ENCODE results near the gene JPT2.

The JPT2 gene

GRCh38 chr16:1631931-1632637, 46.0 kb upstream of the JPT2 start:
- no peak for ATAC-seq (ENCODE audit: insufficient read depth, low read depth)
- Histone ChIP-seq H2AFZ (ENCODE audit: low read depth, low read length) (no peak overlapping the region), H3K4me2 (ENCODE audit: insufficient read depth, low read length) (no peak overlapping the region), H4K20me1 (ENCODE audit: insufficient read depth, low read length) (peaks cover 58% of the 10 kb centered on the region), H3K27ac (ENCODE audit: low read length) (no peak overlapping the region), H3K4me1 (ENCODE audit: insufficient read depth, low read length) (no peaks in the 10 kb centered on the region), H3K79me2 (ENCODE audit: insufficient read depth, low read length) (peaks cover 87% of the 10 kb centered on the region), H3K27me3 (ENCODE audit: insufficient read depth, low read length, poor library complexity) (no peaks in the 10 kb centered on the region), H3K9ac (ENCODE audit: low read depth, low read length) (no peak overlapping the region), H3K36me3 (ENCODE audit: insufficient read depth, low read length) (peaks cover 86% of the 10 kb centered on the region), H3K9me3 (ENCODE audit: insufficient read depth, low read length, severe bottlenecking) (no peaks in the 10 kb centered on the region), H3K4me3 (ENCODE audit: low read depth in 1 of 2, low read length in 2 of 2) (no peak overlapping the region)
- DNase-seq: no peak
- no peak for TF ChIP-seq EZH2 (IDR thresholded peaks at IDR 0.05; ENCODE audit: borderline replicate concordance, low read depth, low read length, severe bottlenecking)
- TF ChIP-seq, protein P1, sequence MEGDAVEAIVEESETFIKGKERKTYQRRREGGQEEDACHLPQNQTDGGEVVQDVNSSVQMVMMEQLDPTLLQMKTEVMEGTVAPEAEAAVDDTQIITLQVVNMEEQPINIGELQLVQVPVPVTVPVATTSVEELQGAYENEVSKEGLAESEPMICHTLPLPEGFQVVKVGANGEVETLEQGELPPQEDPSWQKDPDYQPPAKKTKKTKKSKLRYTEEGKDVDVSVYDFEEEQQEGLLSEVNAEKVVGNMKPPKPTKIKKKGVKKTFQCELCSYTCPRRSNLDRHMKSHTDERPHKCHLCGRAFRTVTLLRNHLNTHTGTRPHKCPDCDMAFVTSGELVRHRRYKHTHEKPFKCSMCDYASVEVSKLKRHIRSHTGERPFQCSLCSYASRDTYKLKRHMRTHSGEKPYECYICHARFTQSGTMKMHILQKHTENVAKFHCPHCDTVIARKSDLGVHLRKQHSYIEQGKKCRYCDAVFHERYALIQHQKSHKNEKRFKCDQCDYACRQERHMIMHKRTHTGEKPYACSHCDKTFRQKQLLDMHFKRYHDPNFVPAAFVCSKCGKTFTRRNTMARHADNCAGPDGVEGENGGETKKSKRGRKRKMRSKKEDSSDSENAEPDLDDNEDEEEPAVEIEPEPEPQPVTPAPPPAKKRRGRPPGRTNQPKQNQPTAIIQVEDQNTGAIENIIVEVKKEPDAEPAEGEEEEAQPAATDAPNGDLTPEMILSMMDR (IDR thresholded peaks at IDR 0.05; ENCODE audit: borderline replicate concordance, extremely low read depth, low read length, poor library complexity, severe bottlenecking): no peak

DNA sequence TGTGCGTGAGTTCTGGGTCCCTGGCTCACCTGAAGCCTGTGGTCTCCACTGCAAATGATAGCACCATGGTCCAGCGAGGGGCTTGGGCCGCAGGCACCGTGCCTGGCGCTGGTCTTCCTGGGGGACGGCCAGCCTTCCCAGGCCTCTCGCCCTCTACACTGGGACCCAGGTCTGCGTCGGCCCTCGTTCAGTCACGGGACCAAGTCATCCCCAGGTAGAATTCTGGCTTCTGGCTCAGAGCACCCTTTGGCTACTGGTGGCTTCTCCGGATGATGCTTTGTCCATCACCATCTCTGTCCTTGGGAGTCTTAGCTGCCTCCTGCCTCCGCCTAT, 45.5 kb upstream of the JPT2 start:
- DNase-seq (no peak), ATAC-seq (ENCODE audit: insufficient read depth, low read depth) (no peak)
- H2AFZ ChIP-seq (ENCODE audit: low read depth, low read length): no peak overlapping the region
- no peaks in the 10 kb centered on the region for H3K4me1 ChIP-seq (ENCODE audit: insufficient read depth, low read length)
- no peak overlapping the region for H3K27ac ChIP-seq (ENCODE audit: low read length)
- TF ChIP-seq, protein P1 (IDR thresholded peaks at IDR 0.05; ENCODE audit: borderline replicate concordance, extremely low read depth, low read length, poor library complexity, severe bottlenecking): no peak
- no peak for TF ChIP-seq EZH2 (IDR thresholded peaks at IDR 0.05; ENCODE audit: borderline replicate concordance, low read depth, low read length, severe bottlenecking)
- H3K36me3 ChIP-seq (ENCODE audit: insufficient read depth, low read length): peaks cover 86% of the 10 kb centered on the region
- H3K9ac ChIP-seq (ENCODE audit: low read depth, low read length): no peak overlapping the region
- H3K27me3 ChIP-seq (ENCODE audit: insufficient read depth, low read length, poor library complexity): no peaks in the 10 kb centered on the region
- peaks cover 59% of the 10 kb centered on the region for H4K20me1 ChIP-seq (ENCODE audit: insufficient read depth, low read length)
- H3K79me2 ChIP-seq (ENCODE audit: insufficient read depth, low read length): peaks cover 84% of the 10 kb centered on the region
- H3K9me3 ChIP-seq (ENCODE audit: insufficient read depth, low read length, severe bottlenecking): no peaks in the 10 kb centered on the region
- H3K4me3 ChIP-seq (ENCODE audit: low read depth in 1 of 2, low read length in 2 of 2): no peak overlapping the region
- no peak overlapping the region for H3K4me2 ChIP-seq (ENCODE audit: insufficient read depth, low read length)

DNA sequence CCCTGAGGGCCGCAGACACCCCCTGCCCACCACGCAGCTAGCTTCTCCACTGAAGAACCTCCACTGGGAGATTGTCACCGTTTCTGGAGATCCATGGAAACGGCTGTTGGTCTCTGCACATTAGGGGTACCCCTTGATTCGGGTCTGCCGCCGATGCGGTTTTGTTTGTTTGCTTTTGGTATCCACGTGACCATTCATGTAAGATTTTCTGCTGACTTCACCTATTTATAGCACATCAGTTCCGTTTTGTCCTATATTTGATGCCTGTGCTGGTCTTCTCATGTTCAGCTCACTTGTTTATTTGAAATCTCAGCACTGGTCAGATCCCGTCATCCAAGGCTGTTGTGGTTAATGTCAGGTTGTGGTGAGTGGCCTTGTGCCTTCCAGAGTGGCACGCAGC, 44.8 kb upstream of the JPT2 start:
- H3K4me1 ChIP-seq (ENCODE audit: insufficient read depth, low read length): no peaks in the 10 kb centered on the region
- peaks cover 77% of the 10 kb centered on the region for H3K79me2 ChIP-seq (ENCODE audit: insufficient read depth, low read length)
- H3K9me3 ChIP-seq (ENCODE audit: insufficient read depth, low read length, severe bottlenecking): no peaks in the 10 kb centered on the region
- DNase-seq: no peak
- no peak overlapping the region for H3K4me2 ChIP-seq (ENCODE audit: insufficient read depth, low read length)
- TF ChIP-seq EZH2 (IDR thresholded peaks at IDR 0.05; ENCODE audit: borderline replicate concordance, low read depth, low read length, severe bottlenecking): no peak
- TF ChIP-seq, protein P1 (IDR thresholded peaks at IDR 0.05; ENCODE audit: borderline replicate concordance, extremely low read depth, low read length, poor library complexity, severe bottlenecking): no peak
- no peak overlapping the region for H3K4me3 ChIP-seq (ENCODE audit: low read depth in 1 of 2, low read length in 2 of 2)
- peaks cover 90% of the 10 kb centered on the region for H3K36me3 ChIP-seq (ENCODE audit: insufficient read depth, low read length)
- no peak for ATAC-seq (ENCODE audit: insufficient read depth, low read depth)
- H3K9ac ChIP-seq (ENCODE audit: low read depth, low read length): no peak overlapping the region
- H3K27ac ChIP-seq (ENCODE audit: low read length): no peak overlapping the region
- peaks cover 55% of the 10 kb centered on the region for H4K20me1 ChIP-seq (ENCODE audit: insufficient read depth, low read length)
- H2AFZ ChIP-seq (ENCODE audit: low read depth, low read length): no peak overlapping the region
- no peaks in the 10 kb centered on the region for H3K27me3 ChIP-seq (ENCODE audit: insufficient read depth, low read length, poor library complexity)

All from DND-41 (cell line).